ENCODE results near the gene YEATS2.

Gene YEATS2

DNA sequence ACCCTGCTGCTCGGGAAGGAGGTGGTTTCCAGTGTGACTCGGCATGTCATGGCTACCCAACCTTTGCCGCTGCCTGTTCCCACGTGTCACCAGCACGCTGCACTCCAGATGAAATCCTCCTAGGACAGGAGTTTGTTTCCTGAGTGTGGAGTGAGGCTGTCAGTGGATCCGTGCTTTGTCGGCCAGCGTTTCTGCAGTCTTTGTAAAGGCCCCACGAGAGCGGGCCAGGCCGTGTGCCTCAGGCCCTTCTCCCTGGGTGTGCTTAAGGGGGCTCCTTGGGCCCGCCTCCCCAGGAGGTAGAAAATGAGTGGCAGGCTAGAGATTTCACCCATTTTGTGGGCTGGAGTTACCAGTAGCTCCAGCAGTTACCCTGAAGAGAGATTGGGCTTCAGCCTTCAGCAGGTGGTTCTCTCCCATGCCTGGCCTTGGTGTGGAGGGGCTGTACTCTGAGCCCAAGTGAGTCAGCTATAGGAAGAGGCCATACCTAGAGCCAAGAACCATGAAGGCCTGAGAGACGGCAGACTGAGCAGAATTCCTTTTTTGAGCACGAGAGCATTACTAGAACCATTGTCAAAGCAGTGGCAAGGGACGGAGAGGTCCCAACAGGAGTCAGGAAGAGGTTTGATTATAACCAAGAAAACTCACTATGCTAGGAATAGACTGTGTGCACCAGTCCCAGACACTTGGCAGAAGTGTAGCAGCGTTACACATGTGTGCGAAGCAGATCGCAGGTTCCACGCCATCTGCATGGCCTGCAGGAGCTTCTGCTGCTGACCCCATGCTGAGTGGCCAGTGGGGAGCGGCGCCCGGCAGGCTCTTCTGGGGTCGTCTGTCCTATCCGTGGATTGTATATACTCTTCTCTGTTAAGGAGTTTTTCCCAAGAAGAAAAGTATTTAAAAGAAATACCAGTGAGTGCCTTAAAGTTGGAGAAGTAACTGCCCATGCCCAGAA is 113.3 kb downstream of the YEATS2 start:
- H3K4me3 ChIP-seq (ENCODE audit: low read depth, low read length): no peak overlapping the region
- DNase-seq (ENCODE audit: low read depth): no peak
- TF ChIP-seq, protein P1, sequence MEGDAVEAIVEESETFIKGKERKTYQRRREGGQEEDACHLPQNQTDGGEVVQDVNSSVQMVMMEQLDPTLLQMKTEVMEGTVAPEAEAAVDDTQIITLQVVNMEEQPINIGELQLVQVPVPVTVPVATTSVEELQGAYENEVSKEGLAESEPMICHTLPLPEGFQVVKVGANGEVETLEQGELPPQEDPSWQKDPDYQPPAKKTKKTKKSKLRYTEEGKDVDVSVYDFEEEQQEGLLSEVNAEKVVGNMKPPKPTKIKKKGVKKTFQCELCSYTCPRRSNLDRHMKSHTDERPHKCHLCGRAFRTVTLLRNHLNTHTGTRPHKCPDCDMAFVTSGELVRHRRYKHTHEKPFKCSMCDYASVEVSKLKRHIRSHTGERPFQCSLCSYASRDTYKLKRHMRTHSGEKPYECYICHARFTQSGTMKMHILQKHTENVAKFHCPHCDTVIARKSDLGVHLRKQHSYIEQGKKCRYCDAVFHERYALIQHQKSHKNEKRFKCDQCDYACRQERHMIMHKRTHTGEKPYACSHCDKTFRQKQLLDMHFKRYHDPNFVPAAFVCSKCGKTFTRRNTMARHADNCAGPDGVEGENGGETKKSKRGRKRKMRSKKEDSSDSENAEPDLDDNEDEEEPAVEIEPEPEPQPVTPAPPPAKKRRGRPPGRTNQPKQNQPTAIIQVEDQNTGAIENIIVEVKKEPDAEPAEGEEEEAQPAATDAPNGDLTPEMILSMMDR (IDR thresholded peaks at IDR 0.05; ENCODE audit: insufficient read depth, low read depth, low read length, missing control alignments): no peak

DNA sequence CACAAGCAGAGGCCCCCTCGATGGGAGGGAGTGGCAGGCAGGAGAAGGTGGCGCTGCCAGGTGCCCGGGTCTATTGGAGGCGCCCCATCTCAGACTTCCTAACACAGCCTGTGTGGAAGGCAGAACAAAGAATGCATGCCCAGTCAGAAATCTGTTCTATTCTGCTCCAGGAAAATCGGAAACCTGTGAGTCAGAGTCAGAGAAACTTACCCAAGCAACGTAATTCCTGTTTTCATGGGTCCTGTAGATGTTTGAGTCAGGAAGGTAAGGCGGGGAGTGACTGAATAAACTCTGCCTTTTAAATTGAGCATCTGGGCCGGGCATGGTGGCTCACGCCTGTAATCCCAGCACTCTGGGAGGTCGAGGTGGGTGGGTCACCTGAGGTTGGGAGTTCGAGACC is 114.0 kb downstream of the YEATS2 start:
- TF ChIP-seq, protein P1 (IDR thresholded peaks at IDR 0.05; ENCODE audit: insufficient read depth, low read depth, low read length, missing control alignments): no peak
- no peak overlapping the region for H3K4me3 ChIP-seq (ENCODE audit: low read depth, low read length)
- DNase-seq (ENCODE audit: low read depth): no peak

DNA sequence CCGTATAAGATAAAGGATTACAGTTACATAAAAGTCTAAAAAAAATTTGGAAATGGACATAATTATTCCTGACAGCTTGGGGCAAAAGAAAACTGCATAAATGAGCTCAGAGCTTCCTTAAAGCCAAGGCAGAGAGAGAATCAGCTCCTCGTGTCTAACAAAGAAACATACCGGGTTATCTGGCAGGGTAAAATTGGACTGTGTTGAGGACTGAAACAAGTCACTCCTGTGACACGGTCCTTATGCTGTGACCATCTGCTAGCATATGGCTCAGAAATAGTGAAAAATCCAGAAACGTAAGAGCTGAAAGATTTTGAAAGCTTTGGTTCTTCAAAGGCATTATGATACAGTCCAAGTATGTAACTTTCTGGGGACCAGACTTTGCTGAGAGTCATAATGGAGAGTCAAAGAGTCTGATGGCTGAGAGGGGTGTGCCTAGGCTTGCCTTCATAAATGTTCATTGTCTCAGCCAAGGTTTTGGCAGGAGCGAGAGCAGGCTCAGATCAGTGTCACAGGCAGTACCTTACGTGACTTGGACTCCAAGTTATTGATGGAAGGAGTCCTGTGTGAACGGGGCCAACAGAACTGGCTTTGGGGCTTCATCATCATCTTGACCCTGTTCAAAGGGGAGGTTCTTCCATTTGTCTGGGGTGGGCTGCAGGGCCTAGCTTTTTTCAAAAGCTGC is 115.3 kb downstream of the YEATS2 start:
- DNase-seq (ENCODE audit: low read depth): no peak
- TF ChIP-seq, protein P1 (IDR thresholded peaks at IDR 0.05; ENCODE audit: insufficient read depth, low read depth, low read length, missing control alignments): no peak
- H3K4me3 ChIP-seq (ENCODE audit: low read depth, low read length): no peak overlapping the region

DNA sequence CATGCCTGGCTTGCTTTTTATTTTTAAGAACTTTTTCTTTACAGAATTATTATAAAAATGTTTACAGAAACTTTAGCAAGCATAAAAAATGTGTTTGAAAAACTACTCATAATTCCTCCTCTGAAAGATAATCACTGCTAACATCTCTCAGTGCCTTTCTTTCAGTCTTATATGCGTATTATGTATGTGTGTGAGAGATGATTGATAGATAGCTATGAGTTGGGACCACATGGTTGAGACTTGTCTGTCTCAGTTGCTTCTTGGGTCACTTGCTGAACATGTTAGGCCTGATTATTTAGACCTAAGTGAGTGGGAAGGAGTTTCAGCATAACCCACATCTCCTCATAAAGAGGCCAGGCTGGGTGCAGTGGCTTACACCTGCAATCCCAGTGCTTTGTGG is 116.6 kb downstream of the YEATS2 start:
- DNase-seq (ENCODE audit: low read depth): no peak
- H3K4me3 ChIP-seq (ENCODE audit: low read depth, low read length): no peak overlapping the region
- TF ChIP-seq, protein P1 (IDR thresholded peaks at IDR 0.05; ENCODE audit: insufficient read depth, low read depth, low read length, missing control alignments): no peak

DNA sequence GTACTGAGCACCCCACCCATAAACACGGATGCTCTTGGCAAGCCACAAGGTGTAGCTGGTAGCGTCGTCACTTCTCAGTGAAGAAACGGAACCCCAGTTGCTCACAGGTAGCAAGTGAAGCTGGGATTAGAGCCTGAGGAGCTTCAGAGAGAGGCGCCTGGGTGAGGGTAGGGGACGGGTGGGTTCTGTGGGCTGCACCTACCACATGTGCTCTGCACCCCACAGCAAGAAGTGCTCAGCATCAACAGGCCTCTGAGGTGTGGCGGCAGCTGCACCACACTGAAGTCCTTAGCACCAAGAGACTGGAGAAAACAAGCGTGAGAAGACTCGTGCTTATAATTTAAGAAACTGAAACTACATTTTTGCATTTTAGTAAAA is 118.0 kb downstream of the YEATS2 start:
- no peak overlapping the region for H3K4me3 ChIP-seq (ENCODE audit: low read depth, low read length)
- TF ChIP-seq, protein P1 (IDR thresholded peaks at IDR 0.05; ENCODE audit: insufficient read depth, low read depth, low read length, missing control alignments): no peak
- peak; percentile 29 for DNase-seq (ENCODE audit: low read depth)

DNA sequence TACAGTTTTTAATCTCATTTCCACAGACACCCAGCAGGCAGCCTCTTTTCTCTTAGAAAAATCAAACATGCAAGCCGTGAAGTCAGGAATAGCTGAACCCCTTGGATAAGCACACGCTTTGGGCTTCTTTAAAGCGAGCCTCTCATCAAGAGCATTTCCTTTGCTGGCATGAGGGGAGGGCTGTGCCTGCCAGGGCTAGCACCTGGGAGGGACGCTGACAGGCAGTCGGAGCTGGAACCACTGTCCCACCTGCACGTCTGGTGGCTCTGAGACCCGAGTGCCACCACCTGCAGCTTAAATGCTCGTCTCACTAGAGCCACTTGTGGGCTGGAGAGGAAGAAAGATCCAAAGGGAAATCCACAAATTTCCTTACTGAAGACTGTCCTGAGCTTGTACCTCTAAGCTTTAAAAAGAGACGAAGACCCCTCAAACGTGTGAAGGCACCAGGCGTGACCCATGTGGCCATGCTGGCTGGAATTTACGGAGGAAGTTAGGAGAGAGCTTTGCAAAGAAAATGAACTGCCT is 118.4 kb downstream of the YEATS2 start:
- H3K4me3 ChIP-seq (ENCODE audit: low read depth, low read length): no peak overlapping the region
- DNase-seq (ENCODE audit: low read depth): no peak
- TF ChIP-seq, protein P1 (IDR thresholded peaks at IDR 0.05; ENCODE audit: insufficient read depth, low read depth, low read length, missing control alignments): no peak
